ENCODE measurements around the gene RHNO1.
"Not testable (repeated sequence)": the region's sequence is repeated elsewhere in the genome, so short reads cannot be mapped to it uniquely, and the experiment has no call there.

Gene RHNO1

DNA sequence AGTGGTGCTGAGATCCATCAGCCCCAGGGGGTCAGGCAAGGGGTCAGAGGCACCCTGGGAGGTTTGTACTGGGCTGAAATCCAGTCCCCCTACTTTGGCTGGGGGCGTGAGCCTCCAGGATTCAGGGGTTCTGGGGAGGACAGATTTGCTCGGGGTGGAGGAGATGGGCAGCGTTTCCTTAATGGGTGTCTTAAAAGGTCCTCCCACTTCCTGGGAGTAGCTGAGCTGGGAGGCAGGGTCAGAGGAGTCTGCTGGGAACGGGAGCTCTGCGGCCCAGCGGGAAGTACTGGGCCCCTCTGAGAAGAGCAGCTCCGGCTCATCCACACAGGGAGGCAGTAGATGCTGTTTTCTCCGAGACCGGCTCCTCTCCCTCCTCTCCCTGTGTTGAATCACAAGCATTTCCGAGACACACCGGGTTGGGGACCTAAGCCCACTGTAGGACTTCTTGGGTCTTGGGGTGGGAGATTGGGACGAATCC, 18.0 kb upstream of the RHNO1 start:
- DNase-seq (ENCODE audit: insufficient read length, low spot score) (no peak), FAIRE-seq (no peak)
- TF ChIP-seq CTCF (IDR thresholded peaks at IDR 0.05; ENCODE audit: insufficient read depth, missing control alignments) = no peak

GRCh38 chr12:2860170-2860569, 16.9 kb upstream of the RHNO1 start:
- no peak for FAIRE-seq
- no peak for TF ChIP-seq CTCF (IDR thresholded peaks at IDR 0.05; ENCODE audit: insufficient read depth, missing control alignments)
- no peak for DNase-seq (ENCODE audit: insufficient read length, low spot score)

DNA sequence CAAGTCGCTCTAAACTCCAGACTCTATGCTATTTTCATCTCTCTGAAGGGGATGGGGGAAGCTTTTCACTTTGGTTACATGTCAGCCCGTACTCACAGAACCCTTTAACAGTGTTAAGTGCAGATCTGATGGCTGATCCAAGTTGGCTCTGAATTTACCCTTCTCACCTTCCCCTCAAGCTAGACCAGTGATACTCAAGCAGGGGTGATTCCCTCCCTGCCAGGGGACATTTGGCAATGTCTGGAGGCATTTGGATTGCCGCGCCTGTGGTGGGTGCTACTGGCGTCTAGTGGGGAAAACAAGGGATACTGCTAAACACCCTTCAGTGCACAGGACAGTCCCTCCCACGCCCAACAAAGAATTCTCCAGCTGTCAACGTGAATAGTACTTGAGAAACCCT, 14.1 kb upstream of the RHNO1 start:
- no peak for TF ChIP-seq CTCF (IDR thresholded peaks at IDR 0.05; ENCODE audit: insufficient read depth, missing control alignments)
- FAIRE-seq (no peak), DNase-seq (ENCODE audit: insufficient read length, low spot score) (no peak)

- FAIRE-seq; DNase-seq (ENCODE audit: insufficient read length, low spot score): not testable (repeated sequence)
These were observed 13.6 kb upstream of the RHNO1 start for GRCh38 chr12:2863402-2863801.

- FAIRE-seq = no peak
- TF ChIP-seq CTCF (IDR thresholded peaks at IDR 0.05; ENCODE audit: insufficient read depth, missing control alignments) = no peak
- DNase-seq (ENCODE audit: insufficient read length, low spot score) = no peak
These were observed 12.8 kb upstream of the RHNO1 start for GRCh38 chr12:2864198-2864597.

DNA sequence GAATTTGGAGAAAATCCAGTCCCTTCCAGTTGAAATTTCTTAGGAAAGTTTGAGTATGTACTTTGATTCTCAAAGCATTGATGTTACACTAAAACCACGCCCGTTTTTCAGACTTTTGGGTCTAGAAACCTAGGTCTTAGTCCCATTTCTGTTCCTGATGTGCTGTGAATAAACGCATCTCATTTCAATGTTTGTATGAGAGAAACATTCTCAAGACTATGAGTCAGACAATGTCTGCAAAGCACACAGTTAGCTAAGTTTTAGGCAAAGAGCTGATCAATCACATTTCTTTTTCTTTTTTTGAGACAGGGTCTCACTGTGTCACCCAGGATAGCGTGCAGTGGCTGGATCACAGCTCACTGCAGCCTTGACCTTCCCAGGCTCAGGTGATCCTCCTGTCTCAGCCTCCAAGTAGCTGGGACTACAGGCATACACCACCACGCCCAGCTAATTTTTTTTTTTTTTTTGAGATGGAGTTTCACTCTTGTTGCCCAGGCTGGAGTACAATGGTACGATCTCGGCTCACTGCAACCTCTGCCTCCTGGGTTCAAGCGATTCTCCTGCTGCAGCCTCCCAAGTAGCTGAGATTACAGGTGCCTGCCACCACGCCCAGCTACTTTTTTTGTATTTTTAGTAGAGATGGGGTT, 7.9 kb upstream of the RHNO1 start:
- DNase-seq (ENCODE audit: insufficient read length, low spot score); FAIRE-seq: not testable (repeated sequence)

- no peak for TF ChIP-seq CTCF (IDR thresholded peaks at IDR 0.05; ENCODE audit: insufficient read depth, missing control alignments)
- DNase-seq (ENCODE audit: insufficient read length, low spot score) = no peak
- no peak for FAIRE-seq
These were observed 484 bp upstream of the RHNO1 start for GRCh38 chr12:2876431-2877046.

- TF ChIP-seq CTCF (IDR thresholded peaks at IDR 0.05; ENCODE audit: insufficient read depth, missing control alignments) = no peak
- no peak for DNase-seq (ENCODE audit: insufficient read length, low spot score)
- no peak for FAIRE-seq
These were observed 1.1 kb downstream of the RHNO1 start for GRCh38 chr12:2877953-2878732.

All from D721Med (cell line).